Liver (tissue), 9 donors: ENCODE data around the gene CCL8. TPM values are rescaled to one million over a fixed set of nuclear protein-coding genes. Genes with fewer than 3 reads are reported as not detected.

Experiments used
- DNase-seq: peaks from one replicate; pipeline ENCODE4 v3.0.0-alpha.2; 2017; ENCODE audit warnings: low spot score
- H3K27ac ChIP-seq, 2 donors: one replicate each; pipeline ENCODE4 v1.7.0; 2013; ENCODE audit warnings: inconsistent platforms in 2 of 2, low read length in 2 of 2, control low read depth in 1 of 2, low read depth in 1 of 2, mild to moderate bottlenecking in 1 of 2
- H3K27me3 ChIP-seq, 4 donors: one replicate each; pipeline versions ENCODE4 v1.6.1 to v1.7.0; 2013; ENCODE audit warnings: low read length in 3 of 4, inconsistent platforms in 1 of 4, mild to moderate bottlenecking in 1 of 4, moderate library complexity in 1 of 4; ENCODE audit not compliant: control insufficient read depth in 4 of 4, insufficient read depth in 4 of 4
- H3K36me3 ChIP-seq, 4 donors: one replicate each; pipeline versions ENCODE4 v1.6.1 to v1.7.0; 2013; ENCODE audit warnings: low read length in 3 of 4, mild to moderate bottlenecking in 3 of 4, low read depth in 1 of 4, moderate library complexity in 1 of 4; ENCODE audit not compliant: control insufficient read depth in 4 of 4, insufficient read depth in 3 of 4
- H3K4me1 ChIP-seq, 4 donors: one replicate each; pipeline versions ENCODE4 v1.6.1 to v1.7.0; 2013; ENCODE audit warnings: low read length in 3 of 4, mild to moderate bottlenecking in 3 of 4, moderate library complexity in 1 of 4; ENCODE audit not compliant: control insufficient read depth in 4 of 4, insufficient read depth in 4 of 4
- H3K4me3 ChIP-seq, 3 donors: one replicate each; pipeline versions ENCODE4 v1.6.1 to v1.7.0; 2013; ENCODE audit warnings: low read length in 3 of 3, control low read depth in 1 of 3, low read depth in 1 of 3, mild to moderate bottlenecking in 1 of 3
- H3K9ac ChIP-seq, 2 donors: one replicate each; pipeline ENCODE4 v1.7.0; 2013; ENCODE audit warnings: low read length in 2 of 2, mild to moderate bottlenecking in 2 of 2, moderate library complexity in 2 of 2, control low read depth in 1 of 2, low read depth in 1 of 2
- H3K9me3 ChIP-seq, 4 donors: one replicate each; pipeline versions ENCODE4 v1.6.1 to v1.7.0; 2013; ENCODE audit warnings: low read length in 3 of 4; ENCODE audit not compliant: control insufficient read depth in 4 of 4
- EGR1 ChIP-seq, 2 donors: IDR thresholded peaks; 2 replicates each; pipeline ENCODE4 v1.6.1; 2016 to 2018; ENCODE audit warnings: antibody characterized with exemption in 2 of 2, low read depth in 2 of 2
- GABPA ChIP-seq, 2 donors: IDR thresholded peaks in 1 of 2; conservative IDR thresholded peaks in 1 of 2; 2 replicates each; pipeline ENCODE4 v1.6.1; 2016; ENCODE audit warnings: antibody characterized with exemption in 2 of 2, mild to moderate bottlenecking in 1 of 2, moderate library complexity in 1 of 2
- HNF4A ChIP-seq, 2 donors: conservative IDR thresholded peaks; 2 replicates each; pipeline ENCODE4 v1.6.1; 2016; ENCODE audit warnings: antibody characterized with exemption in 2 of 2, mild to moderate bottlenecking in 2 of 2
- HNF4G ChIP-seq: IDR thresholded peaks from 2 replicates; pipeline ENCODE4 v1.6.1; 2016; ENCODE audit warnings: antibody characterized with exemption
- NR2F2 ChIP-seq: IDR thresholded peaks from 2 replicates; pipeline ENCODE4 v1.6.1; 2016; ENCODE audit warnings: antibody characterized with exemption
- RAD21 ChIP-seq, 2 donors: IDR thresholded peaks; 2 replicates each; pipeline ENCODE4 v1.6.1; 2016; ENCODE audit warnings: antibody characterized with exemption in 2 of 2, mild to moderate bottlenecking in 2 of 2
- RXRA ChIP-seq, 2 donors: IDR thresholded peaks; 2 replicates each; pipeline ENCODE4 v1.6.1; 2017 to 2018; ENCODE audit warnings: antibody characterized with exemption in 2 of 2, mild to moderate bottlenecking in 1 of 2
- SP1 ChIP-seq: IDR thresholded peaks from 2 replicates; pipeline ENCODE4 v1.6.1; 2018; ENCODE audit warnings: antibody characterized with exemption, mild to moderate bottlenecking
- TAF1 ChIP-seq: conservative IDR thresholded peaks from 2 replicates; pipeline ENCODE4 v1.6.1; 2016; ENCODE audit warnings: antibody characterized with exemption, mild to moderate bottlenecking
- YY1 ChIP-seq: IDR thresholded peaks from 2 replicates; pipeline ENCODE4 v1.6.1; 2016; ENCODE audit warnings: antibody characterized with exemption, mild to moderate bottlenecking
- whole genome bisulfite sequencing: extraction: QIAGEN DNeasy Blood & Tissue Kit; methylation state at CpG from one replicate; pipeline ENCODE4 v1.1.7; 2013; 5-methylcytosine and 5-hydroxymethylcytosine counted together
- polyA plus RNA-seq, 2 donors: library from polyadenylated mRNA; stranded (reverse) in 1 of 2; unstranded in 1 of 2; fragments of 200-250 nt in 1 of 2; fragments of >200 nt in 1 of 2; fragmentation: Nextera tagmentation in 1 of 2; extraction: Ambion mirVana in 1 of 2; gene quantifications; one replicate each; pipeline versions ENCODE4 v1.2.1 to v1.2.3, GENCODE V29; 2013 to 2015
- total RNA-seq, 2 donors: library from RNA; depleted of rRNA; stranded (reverse); fragments of >200 nt; gene quantifications; one replicate each; pipeline ENCODE4 v1.2.3, GENCODE V29; 2014
- TF ChIP-seq, protein P1 (sequence below): IDR thresholded peaks from 2 replicates; pipeline ENCODE4 v1.6.1; 2016; ENCODE audit warnings: antibody characterized with exemption
- TF ChIP-seq, protein P2 (sequence below): IDR thresholded peaks from 2 replicates; pipeline ENCODE4 v1.6.1; 2016; ENCODE audit warnings: antibody characterized with exemption, mild to moderate bottlenecking
- TF ChIP-seq, protein P3 (sequence below): IDR thresholded peaks from 2 replicates; pipeline ENCODE4 v1.6.1; 2016; ENCODE audit warnings: antibody characterized with exemption
- TF ChIP-seq, protein P4 (sequence below): fragments of 150-350 bp; IDR thresholded peaks from 2 replicates; pipeline ENCODE4 v1.5.1; 2017; ENCODE audit warnings: improper control_type of control experiment, low read depth, low read length; ENCODE audit not compliant: missing input control
- donor health status: healthy.
- donor health status: healthy.
- donor health status: healthy.
- donor health status: healthy.
- donor health status: healthy.

The CCL8 gene
- total and polyA plus RNA-seq, 4 donors, result 0.03 TPM; not detected in 3

DNA sequence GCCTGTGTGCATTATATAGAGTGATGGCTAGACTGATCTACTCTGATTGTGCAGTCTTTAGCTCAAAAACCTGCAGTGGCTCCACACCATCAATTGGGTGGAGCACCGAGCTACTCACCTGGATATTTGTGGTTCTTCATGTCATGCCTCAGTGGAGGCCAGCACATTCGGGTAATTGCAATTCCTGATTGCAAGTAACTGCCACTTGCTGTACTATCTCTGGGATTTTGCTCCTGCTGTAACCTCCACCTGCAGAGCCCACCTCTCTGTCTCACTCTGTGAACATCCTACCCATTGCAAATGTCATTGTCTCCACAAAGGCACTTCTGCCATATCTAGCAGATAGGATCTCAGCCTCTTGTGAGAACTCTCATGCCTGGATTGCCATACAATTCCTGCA, 45.5 kb downstream of the CCL8 start:
- Histone ChIP-seq H3K9me3 (no peaks in the 10 kb centered on the region), H3K4me3 (no peak overlapping the region), H3K4me1 (peaks cover 7 to 20% (median 18%) of the 10 kb centered on the region in 4 donors), H3K9ac (no peak overlapping the region), H3K27ac (no peak overlapping the region), H3K27me3 (peaks cover 0 to 2% (median 0%) of the 10 kb centered on the region in 4 donors), H3K36me3 (no peaks in the 10 kb centered on the region)
- no peak for DNase-seq
- TF ChIP-seq, protein P1, sequence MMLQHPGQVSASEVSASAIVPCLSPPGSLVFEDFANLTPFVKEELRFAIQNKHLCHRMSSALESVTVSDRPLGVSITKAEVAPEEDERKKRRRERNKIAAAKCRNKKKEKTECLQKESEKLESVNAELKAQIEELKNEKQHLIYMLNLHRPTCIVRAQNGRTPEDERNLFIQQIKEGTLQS, result no peak
- TF ChIP-seq, protein P2, sequence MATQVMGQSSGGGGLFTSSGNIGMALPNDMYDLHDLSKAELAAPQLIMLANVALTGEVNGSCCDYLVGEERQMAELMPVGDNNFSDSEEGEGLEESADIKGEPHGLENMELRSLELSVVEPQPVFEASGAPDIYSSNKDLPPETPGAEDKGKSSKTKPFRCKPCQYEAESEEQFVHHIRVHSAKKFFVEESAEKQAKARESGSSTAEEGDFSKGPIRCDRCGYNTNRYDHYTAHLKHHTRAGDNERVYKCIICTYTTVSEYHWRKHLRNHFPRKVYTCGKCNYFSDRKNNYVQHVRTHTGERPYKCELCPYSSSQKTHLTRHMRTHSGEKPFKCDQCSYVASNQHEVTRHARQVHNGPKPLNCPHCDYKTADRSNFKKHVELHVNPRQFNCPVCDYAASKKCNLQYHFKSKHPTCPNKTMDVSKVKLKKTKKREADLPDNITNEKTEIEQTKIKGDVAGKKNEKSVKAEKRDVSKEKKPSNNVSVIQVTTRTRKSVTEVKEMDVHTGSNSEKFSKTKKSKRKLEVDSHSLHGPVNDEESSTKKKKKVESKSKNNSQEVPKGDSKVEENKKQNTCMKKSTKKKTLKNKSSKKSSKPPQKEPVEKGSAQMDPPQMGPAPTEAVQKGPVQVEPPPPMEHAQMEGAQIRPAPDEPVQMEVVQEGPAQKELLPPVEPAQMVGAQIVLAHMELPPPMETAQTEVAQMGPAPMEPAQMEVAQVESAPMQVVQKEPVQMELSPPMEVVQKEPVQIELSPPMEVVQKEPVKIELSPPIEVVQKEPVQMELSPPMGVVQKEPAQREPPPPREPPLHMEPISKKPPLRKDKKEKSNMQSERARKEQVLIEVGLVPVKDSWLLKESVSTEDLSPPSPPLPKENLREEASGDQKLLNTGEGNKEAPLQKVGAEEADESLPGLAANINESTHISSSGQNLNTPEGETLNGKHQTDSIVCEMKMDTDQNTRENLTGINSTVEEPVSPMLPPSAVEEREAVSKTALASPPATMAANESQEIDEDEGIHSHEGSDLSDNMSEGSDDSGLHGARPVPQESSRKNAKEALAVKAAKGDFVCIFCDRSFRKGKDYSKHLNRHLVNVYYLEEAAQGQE, result no peak
- TF ChIP-seq HNF4A (conservative IDR thresholded peaks at IDR 0.05), result no peak
- TF ChIP-seq YY1, result no peak
- no peak for TF ChIP-seq SP1
- TF ChIP-seq GABPA (IDR thresholded peaks at IDR 0.05 in 1 of 2, conservative IDR thresholded peaks at IDR 0.05 in 1 of 2), result no peak
- no peak for TF ChIP-seq EGR1 (IDR thresholded peaks at IDR 0.05; ENCODE audit: low read depth in 2 of 2)
- TF ChIP-seq RAD21 (IDR thresholded peaks at IDR 0.05), result no peak
- no peak for TF ChIP-seq HNF4G
- TF ChIP-seq, protein P3, sequence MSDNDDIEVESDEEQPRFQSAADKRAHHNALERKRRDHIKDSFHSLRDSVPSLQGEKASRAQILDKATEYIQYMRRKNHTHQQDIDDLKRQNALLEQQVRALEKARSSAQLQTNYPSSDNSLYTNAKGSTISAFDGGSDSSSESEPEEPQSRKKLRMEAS, result no peak
- 85% methylated on average over 2 of the region's 2 CpGs for WGBS

DNA sequence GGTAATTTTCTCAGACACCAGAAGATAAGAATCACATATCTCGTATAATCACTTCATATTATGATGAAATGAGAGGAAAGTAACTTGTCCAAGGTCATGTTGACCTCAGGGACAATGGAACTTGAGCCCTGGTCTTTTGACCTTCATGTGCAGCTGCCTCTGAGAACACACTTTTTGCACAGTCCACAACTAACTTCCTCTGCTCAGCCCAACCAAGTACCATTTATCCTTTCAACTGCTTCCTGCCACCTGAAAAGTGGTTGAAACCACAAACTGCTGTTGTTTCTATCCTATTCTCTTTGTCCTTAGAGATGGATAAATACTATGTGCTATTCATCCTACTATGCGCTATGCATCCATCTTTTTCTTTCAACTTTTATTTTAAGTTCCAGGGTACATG, 46.1 kb downstream of the CCL8 start:
- Histone ChIP-seq H3K9ac (no peak overlapping the region), H3K4me3 (no peak overlapping the region), H3K36me3 (no peaks in the 10 kb centered on the region), H3K27me3 (peaks cover 0 to 2% (median 0%) of the 10 kb centered on the region in 4 donors), H3K4me1 (peaks cover 7 to 20% (median 18%) of the 10 kb centered on the region in 4 donors), H3K9me3 (no peaks in the 10 kb centered on the region), H3K27ac (no peak overlapping the region)
- TF ChIP-seq RXRA (IDR thresholded peaks at IDR 0.05) (no peak), HNF4A (conservative IDR thresholded peaks at IDR 0.05) (peak; percentile 12 to 18), NR2F2 (no peak), TAF1 (no peak), GABPA (IDR thresholded peaks at IDR 0.05 in 1 of 2, conservative IDR thresholded peaks at IDR 0.05 in 1 of 2) (no peak), HNF4G (no peak)
- TF ChIP-seq, protein P2, result no peak
- TF ChIP-seq, protein P4, sequence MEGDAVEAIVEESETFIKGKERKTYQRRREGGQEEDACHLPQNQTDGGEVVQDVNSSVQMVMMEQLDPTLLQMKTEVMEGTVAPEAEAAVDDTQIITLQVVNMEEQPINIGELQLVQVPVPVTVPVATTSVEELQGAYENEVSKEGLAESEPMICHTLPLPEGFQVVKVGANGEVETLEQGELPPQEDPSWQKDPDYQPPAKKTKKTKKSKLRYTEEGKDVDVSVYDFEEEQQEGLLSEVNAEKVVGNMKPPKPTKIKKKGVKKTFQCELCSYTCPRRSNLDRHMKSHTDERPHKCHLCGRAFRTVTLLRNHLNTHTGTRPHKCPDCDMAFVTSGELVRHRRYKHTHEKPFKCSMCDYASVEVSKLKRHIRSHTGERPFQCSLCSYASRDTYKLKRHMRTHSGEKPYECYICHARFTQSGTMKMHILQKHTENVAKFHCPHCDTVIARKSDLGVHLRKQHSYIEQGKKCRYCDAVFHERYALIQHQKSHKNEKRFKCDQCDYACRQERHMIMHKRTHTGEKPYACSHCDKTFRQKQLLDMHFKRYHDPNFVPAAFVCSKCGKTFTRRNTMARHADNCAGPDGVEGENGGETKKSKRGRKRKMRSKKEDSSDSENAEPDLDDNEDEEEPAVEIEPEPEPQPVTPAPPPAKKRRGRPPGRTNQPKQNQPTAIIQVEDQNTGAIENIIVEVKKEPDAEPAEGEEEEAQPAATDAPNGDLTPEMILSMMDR, result no peak
- WGBS, result 57% methylated on average over 2 of the region's 2 CpGs
- DNase-seq, result no peak
